ENCODE measurements around the gene KDELR1. TPM values are rescaled to one million over a fixed set of nuclear protein-coding genes. Genes with fewer than 3 reads are reported as not detected.
A peak's percentile ranks its signal among the peaks of the same experiment; 100 is the strongest.

Gene KDELR1
- total and polyA plus RNA-seq, 12 donors = 63.4 to 201 (median 153) TPM

DNA sequence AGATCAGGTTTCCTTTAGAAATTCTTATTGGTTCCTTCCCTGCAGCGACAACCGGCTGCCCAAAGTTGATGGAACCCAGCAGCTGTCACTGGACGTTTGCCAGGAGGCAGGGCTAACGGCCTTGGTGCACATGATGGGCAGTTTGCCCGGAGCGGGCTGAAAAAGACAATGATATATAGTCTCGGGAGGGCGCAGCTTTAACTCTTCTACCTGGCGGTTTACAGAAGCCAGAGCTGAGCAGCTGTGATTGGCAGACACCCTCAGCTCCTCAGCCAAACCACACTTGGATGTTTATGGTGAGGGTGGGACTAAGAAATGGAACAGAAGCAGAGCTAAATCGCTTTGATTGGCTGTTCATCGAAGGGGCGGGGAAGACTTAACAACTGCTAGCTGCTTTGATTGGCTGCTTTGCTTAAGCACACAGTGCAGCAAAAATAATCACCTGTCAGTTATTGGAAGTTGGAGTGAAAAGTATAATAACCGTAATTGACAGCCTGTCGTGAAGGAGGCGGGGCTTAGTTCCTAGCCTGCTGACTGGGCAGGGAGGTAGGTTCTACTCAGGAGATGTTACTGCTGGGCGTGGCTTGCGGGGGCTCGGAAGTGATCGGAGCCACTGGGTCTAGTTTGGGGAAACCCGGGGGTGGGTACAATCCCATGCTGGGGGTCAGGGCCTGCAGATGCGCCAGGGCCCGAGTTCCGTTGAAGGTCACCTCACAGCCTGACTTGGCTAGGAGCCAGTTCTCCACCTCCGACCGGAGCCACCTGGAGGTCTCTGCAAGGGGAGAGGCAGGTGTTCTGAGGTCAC is 58.5 kb downstream of the KDELR1 start:
- Histone ChIP-seq H3K4me1 (replicated peaks in 1 of 2) (peaks cover 9 to 27% of the 10 kb centered on the region in 2 donors), H3K27me3 (no peaks in the 10 kb centered on the region), H3K36me3 (replicated peaks in 1 of 2) (no peaks in the 10 kb centered on the region), H3K9me3 (replicated peaks in 1 of 3) (no peaks in the 10 kb centered on the region), H3K27ac (peak overlapping the region; percentile 24 to 84 (median 76)), H3K4me3 (peak overlapping the region in 1 of 4 donors; percentile 44)
- DNase-seq = peak; percentile 92 to 98 (median 96)
- TF ChIP-seq POLR2A (IDR thresholded peaks at IDR 0.05) = peak in 1 of 2 donors; percentile 21
- TF ChIP-seq, protein P1, sequence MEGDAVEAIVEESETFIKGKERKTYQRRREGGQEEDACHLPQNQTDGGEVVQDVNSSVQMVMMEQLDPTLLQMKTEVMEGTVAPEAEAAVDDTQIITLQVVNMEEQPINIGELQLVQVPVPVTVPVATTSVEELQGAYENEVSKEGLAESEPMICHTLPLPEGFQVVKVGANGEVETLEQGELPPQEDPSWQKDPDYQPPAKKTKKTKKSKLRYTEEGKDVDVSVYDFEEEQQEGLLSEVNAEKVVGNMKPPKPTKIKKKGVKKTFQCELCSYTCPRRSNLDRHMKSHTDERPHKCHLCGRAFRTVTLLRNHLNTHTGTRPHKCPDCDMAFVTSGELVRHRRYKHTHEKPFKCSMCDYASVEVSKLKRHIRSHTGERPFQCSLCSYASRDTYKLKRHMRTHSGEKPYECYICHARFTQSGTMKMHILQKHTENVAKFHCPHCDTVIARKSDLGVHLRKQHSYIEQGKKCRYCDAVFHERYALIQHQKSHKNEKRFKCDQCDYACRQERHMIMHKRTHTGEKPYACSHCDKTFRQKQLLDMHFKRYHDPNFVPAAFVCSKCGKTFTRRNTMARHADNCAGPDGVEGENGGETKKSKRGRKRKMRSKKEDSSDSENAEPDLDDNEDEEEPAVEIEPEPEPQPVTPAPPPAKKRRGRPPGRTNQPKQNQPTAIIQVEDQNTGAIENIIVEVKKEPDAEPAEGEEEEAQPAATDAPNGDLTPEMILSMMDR (IDR thresholded peaks at IDR 0.05) = no peak
- intact Hi-C loops (cut with DNase I) = no loop called here
- WGBS, 4 donors = 1% methylated on average over 18 to 25 of the region's 25 CpGs

Other genes starting within 250 kb of the KDELR1 start
- gene LIG1, start 221.2 kb downstream of the KDELR1 start, total RNA-seq = 10 to 100 TPM in 7 of 9 donors, 1 to 10 TPM in 2; 7.5 to 24.2 (median 15.5) TPM
- 10 to 100 TPM; 10.5 to 79.6 (median 58.3) TPM for gene LIG1, start 221.2 kb downstream of the KDELR1 start, polyA plus RNA-seq
- gene ZSWIM9, start 220.9 kb downstream of the KDELR1 start, total RNA-seq = 1 to 10 TPM in 7 of 9 donors, under 1 TPM in 2; 0.52 to 8.0 (median 4.2) TPM
- 1 to 10 TPM; 1.9 to 5.7 (median 2.6) TPM for gene ZSWIM9, start 220.9 kb downstream of the KDELR1 start, polyA plus RNA-seq
- 10 to 100 TPM; 14.1 to 45.3 (median 32.3) TPM for gene CARD8, start 135.6 kb downstream of the KDELR1 start, total RNA-seq
- gene CARD8, start 135.6 kb downstream of the KDELR1 start, polyA plus RNA-seq = 10 to 100 TPM; 30.0 to 48.3 (median 33.7) TPM
- 1 to 10 TPM in 1 of 9 donors, under 1 TPM in 7, not detected in 1; 0.18 to 1.4 (median 0.59) TPM for gene ZNF114, start 121.5 kb downstream of the KDELR1 start, total RNA-seq
- gene ZNF114, start 121.5 kb downstream of the KDELR1 start, polyA plus RNA-seq = under 1 TPM; 0.07 to 0.16 (median 0.10) TPM
- gene EMP3, start 66.0 kb downstream of the KDELR1 start, total RNA-seq = 100 to 1,000 TPM in 4 of 9 donors, 10 to 100 TPM in 5; 20.6 to 118 (median 97.9) TPM
- 100 to 1,000 TPM in 2 of 3 donors, 10 to 100 TPM in 1; 63.9 to 409 (median 315) TPM for gene EMP3, start 66.0 kb downstream of the KDELR1 start, polyA plus RNA-seq
- 10 to 100 TPM in 6 of 9 donors, 1 to 10 TPM in 3; 3.3 to 26.3 (median 10.9) TPM for gene TMEM143, start 27.6 kb downstream of the KDELR1 start, total RNA-seq
- 10 to 100 TPM in 2 of 3 donors, 1 to 10 TPM in 1; 9.6 to 26.5 (median 20.1) TPM for gene TMEM143, start 27.6 kb downstream of the KDELR1 start, polyA plus RNA-seq
- gene SYNGR4, start 27.2 kb downstream of the KDELR1 start, total RNA-seq = not detected
- gene SYNGR4, start 27.2 kb downstream of the KDELR1 start, polyA plus RNA-seq = under 1 TPM in 1 of 3 donors, not detected in 2; 0.13 TPM
- gene GRIN2D, start 2.1 kb upstream of the KDELR1 start, total RNA-seq = 1 to 10 TPM in 3 of 9 donors, under 1 TPM in 6; 0.12 to 1.8 (median 0.57) TPM
- gene GRIN2D, start 2.1 kb upstream of the KDELR1 start, polyA plus RNA-seq = 1 to 10 TPM in 1 of 3 donors, under 1 TPM in 2; 0.11 to 1.0 (median 0.64) TPM
- 10 to 100 TPM in 8 of 9 donors, 1 to 10 TPM in 1; 8.5 to 48.4 (median 27.8) TPM for gene GRWD1, start 54.4 kb upstream of the KDELR1 start, total RNA-seq
- 10 to 100 TPM in 1 of 3 donors, 1 to 10 TPM in 2; 6.6 to 15.7 (median 7.5) TPM for gene GRWD1, start 54.4 kb upstream of the KDELR1 start, polyA plus RNA-seq
- under 1 TPM; 0.09 to 0.83 (median 0.44) TPM for gene KCNJ14, start 64.0 kb upstream of the KDELR1 start, total RNA-seq
- under 1 TPM; 0.16 to 0.56 (median 0.34) TPM for gene KCNJ14, start 64.0 kb upstream of the KDELR1 start, polyA plus RNA-seq
- 10 to 100 TPM; 28.5 to 93.5 (median 53.7) TPM for gene CYTH2, start 77.8 kb upstream of the KDELR1 start, total RNA-seq
- 10 to 100 TPM; 26.3 to 91.7 (median 51.8) TPM for gene CYTH2, start 77.8 kb upstream of the KDELR1 start, polyA plus RNA-seq
- 1 to 10 TPM in 7 of 9 donors, under 1 TPM in 2; 0.06 to 4.4 (median 2.2) TPM for gene LMTK3, start 120.3 kb upstream of the KDELR1 start, total RNA-seq
- 10 to 100 TPM in 1 of 3 donors, 1 to 10 TPM in 1, under 1 TPM in 1; 0.57 to 15.1 (median 2.3) TPM for gene LMTK3, start 120.3 kb upstream of the KDELR1 start, polyA plus RNA-seq
- gene SULT2B1, start 160.6 kb upstream of the KDELR1 start, total RNA-seq = 1 to 10 TPM in 2 of 9 donors, under 1 TPM in 4, not detected in 3; 0.22 to 1.4 (median 0.49) TPM
- gene SULT2B1, start 160.6 kb upstream of the KDELR1 start, polyA plus RNA-seq = under 1 TPM; 0.24 to 0.88 (median 0.72) TPM
- gene SPACA4, start 215.2 kb upstream of the KDELR1 start, total RNA-seq = not detected
- not detected for gene SPACA4, start 215.2 kb upstream of the KDELR1 start, polyA plus RNA-seq
- under 1 TPM in 2 of 9 donors, not detected in 7; 0.17 to 0.75 TPM for gene FAM83E, start 223.5 kb upstream of the KDELR1 start, total RNA-seq
- gene FAM83E, start 223.5 kb upstream of the KDELR1 start, polyA plus RNA-seq = 1 to 10 TPM in 1 of 3 donors, under 1 TPM in 1, not detected in 1; 0.24 to 1.6 TPM
- gene RPL18, start 227.6 kb upstream of the KDELR1 start, total RNA-seq = 1,000 to 10,000 TPM; 1,183 to 3,315 (median 1,689) TPM
- 1,000 to 10,000 TPM in 2 of 3 donors, 100 to 1,000 TPM in 1; 575 to 5,137 (median 3,671) TPM for gene RPL18, start 227.6 kb upstream of the KDELR1 start, polyA plus RNA-seq
- gene SPHK2, start 228.0 kb upstream of the KDELR1 start, total RNA-seq = 10 to 100 TPM; 11.7 to 27.9 (median 17.9) TPM
- gene SPHK2, start 228.0 kb upstream of the KDELR1 start, polyA plus RNA-seq = 10 to 100 TPM in 2 of 3 donors, 1 to 10 TPM in 1; 4.3 to 29.9 (median 12.6) TPM
- 10 to 100 TPM; 24.3 to 78.3 (median 49.2) TPM for gene DBP, start 245.8 kb upstream of the KDELR1 start, total RNA-seq
- gene DBP, start 245.8 kb upstream of the KDELR1 start, polyA plus RNA-seq = 10 to 100 TPM; 11.5 to 80.6 (median 57.9) TPM